CD4-positive, alpha-beta T cell (primary cell): ENCODE data around the gene GGTA1. TPM values are rescaled to one million over a fixed set of nuclear protein-coding genes. Genes with fewer than 3 reads are reported as not detected.

Experiments
- ATAC-seq: fragments of 200-7000 bp; cut with Tn5 transposase; one replicate; pipeline ENCODE4 v1.10.0; 2022; ENCODE audit warnings: mild to moderate bottlenecking; ENCODE audit not compliant: poor library complexity
- CTCF ChIA-PET: fragments of 350-600 bp; sonication (Branson Sonifier 250); formaldehyde crosslinking; loops from one replicate; lab custom pipeline; 2021; ENCODE audit warnings: antibody characterized with exemption, inconsistent platforms; lab: Charles Lee
- POLR2A ChIA-PET: fragments of 350-600 bp; sonication (Branson Sonifier 250); formaldehyde crosslinking; loops from one replicate; lab custom pipeline; 2021; ENCODE audit warnings: antibody characterized with exemption, inconsistent platforms; lab: Charles Lee
- DNase-seq, 14 experiments: peaks; one replicate each; pipeline ENCODE4 v3.0.0-alpha.2; 2013 to 2020; ENCODE audit warnings: mixed read lengths in 2 of 14
- H3K27ac ChIP-seq, 2 donors: one replicate each; pipeline versions ENCODE4 v1.5.1 to v1.7.0; 2013; ENCODE audit warnings: low read length in 2 of 2, low read depth in 1 of 2, mild to moderate bottlenecking in 1 of 2
- H3K27me3 ChIP-seq, 2 experiments: 1 replicate in 1 of 2; 2 replicates in 1 of 2; pipeline versions ENCODE4 v1.6.1 to v1.7.0; 2013; ENCODE audit warnings: low read length in 2 of 2, control low read depth in 1 of 2, mild to moderate bottlenecking in 1 of 2, moderate library complexity in 1 of 2; ENCODE audit not compliant: insufficient read depth in 2 of 2, control insufficient read depth in 1 of 2
- H3K36me3 ChIP-seq: one replicate; pipeline ENCODE4 v1.6.1; 2013; ENCODE audit warnings: low read length, control low read depth; ENCODE audit not compliant: insufficient read depth
- H3K4me1 ChIP-seq: one replicate; pipeline ENCODE4 v1.6.1; 2013; ENCODE audit warnings: low read length, control low read depth; ENCODE audit not compliant: insufficient read depth
- H3K4me3 ChIP-seq: one replicate; pipeline ENCODE4 v1.5.1; 2013; ENCODE audit warnings: mild to moderate bottlenecking, low read length, moderate library complexity
- H3K9me3 ChIP-seq, 2 experiments: 1 replicate in 1 of 2; 2 replicates in 1 of 2; pipeline versions ENCODE4 v1.6.1 to v1.7.0; 2013; ENCODE audit warnings: low read length in 2 of 2, mild to moderate bottlenecking in 2 of 2, control low read depth in 1 of 2, moderate library complexity in 1 of 2; ENCODE audit not compliant: control insufficient read depth in 1 of 2, insufficient read depth in 1 of 2
- H3K27ac Mint-ChIP-seq: one replicate; pipeline ENCODE4 v1.8.0; 2020; ENCODE audit warnings: mixed read lengths
- H3K27me3 Mint-ChIP-seq: one replicate; pipeline ENCODE4 v1.8.0; 2021; ENCODE audit warnings: mixed read lengths
- H3K36me3 Mint-ChIP-seq: one replicate; pipeline ENCODE4 v1.8.0; 2021; ENCODE audit warnings: low read depth, mixed read lengths
- H3K4me1 Mint-ChIP-seq: one replicate; pipeline ENCODE4 v1.8.0; 2021; ENCODE audit warnings: low read depth, mixed read lengths
- H3K4me3 Mint-ChIP-seq: one replicate; pipeline ENCODE4 v1.8.0; 2020; ENCODE audit warnings: mild to moderate bottlenecking, mixed read lengths
- H3K9me3 Mint-ChIP-seq: one replicate; pipeline ENCODE4 v1.8.0; 2020; ENCODE audit warnings: mixed read lengths
- intact Hi-C, 2 experiments: fragments of 100-400 bp; cut with DNase I in 1 of 2; cut with micrococcal nuclease in 1 of 2; formaldehyde crosslinking; loops; one replicate each; pipeline versions ENCODE4 v1.15.1 to v1.9.0; 2023 to 2025; cut with DNase I, micrococcal nuclease
- total RNA-seq, 174 experiments: library from RNA in 2 of 174; stranded (reverse) in 2 of 174; gene quantifications; one replicate each; pipeline ENCODE4 v1.2.3 and lab custom pipeline; 2021 to 2026
- TF ChIP-seq, protein P1 (sequence below): fragments of 200-600 bp; IDR thresholded peaks from one replicate; pipeline ENCODE4 v1.8.0; 2022; ENCODE audit warnings: antibody characterized with exemption, mild to moderate bottlenecking

The GGTA1 gene
- total RNA-seq, 2 experiments from 2014 or later, result not detected

DNA sequence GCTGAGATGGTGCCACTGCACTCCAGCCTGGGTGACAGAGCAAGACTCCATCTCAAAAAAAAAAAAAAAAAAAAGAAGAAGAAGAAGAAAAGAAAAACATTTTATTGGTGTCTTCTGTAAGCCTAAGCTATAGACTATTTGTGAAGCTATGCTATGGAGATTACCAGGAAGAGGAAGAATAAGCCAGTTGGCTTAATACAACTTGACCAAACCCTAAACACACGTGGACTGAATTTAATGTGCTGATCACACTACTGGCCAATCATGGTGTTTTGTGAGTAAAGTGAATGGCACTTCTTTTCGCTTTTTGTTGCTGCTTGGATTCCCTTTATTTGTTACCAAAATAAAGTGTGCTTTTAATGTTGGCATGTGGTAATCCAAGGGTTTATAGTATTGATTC, 49.9 kb downstream of the GGTA1 start:
- ATAC-seq, result no peak
- H3K9me3 ChIP-seq, result no peaks in the 10 kb centered on the region
- peaks cover 0 to 9% of the 10 kb centered on the region in 2 experiments for H3K27me3 ChIP-seq
- no peak overlapping the region for H3K27ac ChIP-seq
- DNase-seq, result no peak
- ChIA-PET POLR2A (no interaction called here), CTCF (no interaction called here)
- H3K36me3 ChIP-seq, result no peaks in the 10 kb centered on the region
- Mint-ChIP-seq H3K9me3 (no peaks in the 10 kb centered on the region), H3K4me3 (no peak overlapping the region), H3K4me1 (peaks cover 9% of the 10 kb centered on the region), H3K27me3 (peaks cover 28% of the 10 kb centered on the region), H3K27ac (no peak overlapping the region), H3K36me3 (no peaks in the 10 kb centered on the region)
- H3K4me3 ChIP-seq, result no peak overlapping the region
- intact Hi-C loops, result no loop called here
- H3K4me1 ChIP-seq, result no peaks in the 10 kb centered on the region
- TF ChIP-seq, protein P1, sequence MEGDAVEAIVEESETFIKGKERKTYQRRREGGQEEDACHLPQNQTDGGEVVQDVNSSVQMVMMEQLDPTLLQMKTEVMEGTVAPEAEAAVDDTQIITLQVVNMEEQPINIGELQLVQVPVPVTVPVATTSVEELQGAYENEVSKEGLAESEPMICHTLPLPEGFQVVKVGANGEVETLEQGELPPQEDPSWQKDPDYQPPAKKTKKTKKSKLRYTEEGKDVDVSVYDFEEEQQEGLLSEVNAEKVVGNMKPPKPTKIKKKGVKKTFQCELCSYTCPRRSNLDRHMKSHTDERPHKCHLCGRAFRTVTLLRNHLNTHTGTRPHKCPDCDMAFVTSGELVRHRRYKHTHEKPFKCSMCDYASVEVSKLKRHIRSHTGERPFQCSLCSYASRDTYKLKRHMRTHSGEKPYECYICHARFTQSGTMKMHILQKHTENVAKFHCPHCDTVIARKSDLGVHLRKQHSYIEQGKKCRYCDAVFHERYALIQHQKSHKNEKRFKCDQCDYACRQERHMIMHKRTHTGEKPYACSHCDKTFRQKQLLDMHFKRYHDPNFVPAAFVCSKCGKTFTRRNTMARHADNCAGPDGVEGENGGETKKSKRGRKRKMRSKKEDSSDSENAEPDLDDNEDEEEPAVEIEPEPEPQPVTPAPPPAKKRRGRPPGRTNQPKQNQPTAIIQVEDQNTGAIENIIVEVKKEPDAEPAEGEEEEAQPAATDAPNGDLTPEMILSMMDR, result no peak

DNA sequence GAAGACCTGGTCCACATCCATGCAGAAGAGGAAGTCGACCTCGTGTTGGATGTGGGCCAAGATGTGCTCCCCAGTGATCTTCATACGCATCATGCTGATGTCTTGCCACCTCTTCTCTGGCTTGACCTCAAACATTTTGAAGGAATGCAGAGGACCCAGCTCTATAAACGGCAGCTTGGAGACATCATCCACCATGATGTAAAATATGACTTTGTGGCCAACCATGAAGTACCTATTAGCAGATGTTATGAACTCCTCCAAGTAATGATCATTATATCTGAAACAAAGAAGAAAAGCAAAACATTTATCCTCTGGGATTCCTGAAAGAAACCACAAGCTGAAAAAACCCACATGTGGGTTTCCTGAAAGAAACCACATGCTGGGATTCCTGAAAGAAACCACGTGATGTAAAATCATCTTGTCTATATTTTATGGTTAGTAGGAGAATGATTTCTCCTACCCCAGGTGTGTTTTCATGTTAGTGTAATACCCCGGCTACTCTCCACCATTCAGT, 52.3 kb downstream of the GGTA1 start:
- peaks cover 9% of the 10 kb centered on the region for H3K4me1 Mint-ChIP-seq

GRCh38 chr9:121445986-121446385, 53.7 kb downstream of the GGTA1 start:
- TF ChIP-seq, protein P1, result no peak
- ChIA-PET CTCF (no interaction called here), POLR2A (no interaction called here)
- Histone ChIP-seq H3K27ac (no peak overlapping the region), H3K9me3 (no peaks in the 10 kb centered on the region), H3K27me3 (peaks cover 0 to 6% of the 10 kb centered on the region in 2 experiments), H3K4me1 (no peaks in the 10 kb centered on the region), H3K36me3 (no peaks in the 10 kb centered on the region), H3K4me3 (no peak overlapping the region)
- ATAC-seq (no peak), DNase-seq (no peak)
- Mint-ChIP-seq H3K27ac (no peak overlapping the region), H3K9me3 (no peaks in the 10 kb centered on the region), H3K36me3 (no peaks in the 10 kb centered on the region), H3K27me3 (peaks cover 47% of the 10 kb centered on the region), H3K4me3 (no peak overlapping the region), H3K4me1 (peaks cover 9% of the 10 kb centered on the region)
- intact Hi-C loops, result no loop called here

More for the DNA sequence above, 52.3 kb downstream of the GGTA1 start:
- intact Hi-C loops, result no loop called here
- no peak overlapping the region for H3K4me3 ChIP-seq
- POLR2A ChIA-PET, result no interaction called here
- H3K27ac Mint-ChIP-seq, result no peak overlapping the region
- no peaks in the 10 kb centered on the region for H3K9me3 Mint-ChIP-seq
- H3K27me3 ChIP-seq, result peaks cover 0 to 6% of the 10 kb centered on the region in 2 experiments
- no peak overlapping the region for H3K4me3 Mint-ChIP-seq
- no peaks in the 10 kb centered on the region for H3K36me3 Mint-ChIP-seq
- ATAC-seq (no peak), DNase-seq (no peak)
- H3K27ac ChIP-seq, result no peak overlapping the region
- H3K9me3 ChIP-seq, result no peaks in the 10 kb centered on the region
- H3K36me3 ChIP-seq, result no peaks in the 10 kb centered on the region
- TF ChIP-seq, protein P1, result no peak
- CTCF ChIA-PET, result no interaction called here
- H3K27me3 Mint-ChIP-seq, result peaks cover 39% of the 10 kb centered on the region
- H3K4me1 ChIP-seq, result no peaks in the 10 kb centered on the region
